ENCODE results near the gene TPI1.
"Not testable (repeated sequence)": the region's sequence is repeated elsewhere in the genome, so short reads cannot be mapped to it uniquely, and the experiment has no call there.

Gene TPI1

DNA sequence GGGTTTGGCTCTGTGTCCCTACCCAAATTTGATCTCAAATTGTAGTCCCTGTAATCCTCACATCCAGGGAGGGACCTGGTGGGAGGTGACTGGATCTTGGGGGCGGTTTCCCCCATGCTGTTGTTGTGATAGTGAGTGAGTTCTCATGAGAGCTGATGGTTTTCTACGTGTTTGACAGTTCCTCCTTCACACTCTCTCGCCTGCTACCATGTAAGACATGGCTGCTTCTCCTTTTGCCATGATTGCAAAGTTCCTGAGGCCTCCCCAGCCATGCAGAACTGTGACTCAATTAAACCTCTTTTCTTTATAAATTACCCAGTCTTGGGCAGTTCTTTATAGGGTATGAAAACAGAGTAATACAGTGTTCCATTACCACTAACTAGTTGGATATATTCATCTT, 27.0 kb downstream of the TPI1 start:
- no peak for DNase-seq

DNA sequence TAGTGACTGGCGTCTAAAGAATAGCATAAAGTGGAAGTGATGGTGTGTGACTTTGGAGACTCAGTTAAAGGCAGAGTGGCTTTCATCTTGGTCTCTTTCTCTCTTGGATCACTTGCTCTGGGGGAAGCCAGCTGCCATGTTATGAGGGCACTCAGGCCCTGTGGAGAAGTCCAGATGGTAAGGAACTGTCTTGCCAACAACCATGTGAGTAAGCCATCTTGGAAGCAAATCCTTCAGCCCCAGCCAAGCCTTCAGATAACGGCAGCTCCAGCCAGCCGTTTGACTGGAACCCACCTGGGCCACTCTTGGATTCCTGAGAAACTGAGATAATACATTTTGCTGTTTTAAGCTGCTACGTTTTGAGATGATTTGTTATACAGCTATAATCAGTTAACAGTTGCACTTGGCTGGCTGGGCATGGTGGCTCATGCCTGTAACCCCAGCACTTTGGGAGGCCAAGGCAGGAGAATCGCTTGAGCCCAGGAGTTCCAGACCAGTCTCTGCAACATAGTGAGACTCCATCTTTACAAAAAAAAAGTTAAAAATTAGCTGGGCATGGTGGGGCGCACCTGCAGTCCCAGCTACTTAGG, 29.6 kb downstream of the TPI1 start:
- no peak for DNase-seq

- DNase-seq = no peak
These were observed 32.1 kb downstream of the TPI1 start for GRCh38 chr12:6899427-6899826.

- no peak for DNase-seq
These were observed 32.6 kb downstream of the TPI1 start for GRCh38 chr12:6899837-6900519.

DNA sequence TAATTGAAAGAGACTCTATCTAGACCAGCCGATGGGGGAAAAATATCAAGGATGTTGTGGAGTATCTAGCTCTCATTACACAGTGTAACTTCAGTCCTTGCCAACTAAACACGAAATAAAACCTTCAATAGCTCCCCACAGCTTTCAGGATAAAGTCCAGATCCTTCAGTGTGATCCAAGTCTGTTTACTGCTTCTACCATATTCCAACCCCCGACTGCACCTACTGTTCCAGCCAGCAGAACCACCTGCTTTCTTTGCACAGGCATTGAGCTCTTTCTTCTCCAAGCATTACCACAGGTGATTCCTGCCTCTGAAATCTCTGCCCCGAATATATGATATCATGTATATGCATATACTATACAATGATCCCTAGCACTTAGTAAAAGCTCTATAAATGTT, 35.1 kb downstream of the TPI1 start:
- no peak for DNase-seq

- no peak for DNase-seq
These were observed 36.4 kb downstream of the TPI1 start for GRCh38 chr12:6903722-6904121.

DNA sequence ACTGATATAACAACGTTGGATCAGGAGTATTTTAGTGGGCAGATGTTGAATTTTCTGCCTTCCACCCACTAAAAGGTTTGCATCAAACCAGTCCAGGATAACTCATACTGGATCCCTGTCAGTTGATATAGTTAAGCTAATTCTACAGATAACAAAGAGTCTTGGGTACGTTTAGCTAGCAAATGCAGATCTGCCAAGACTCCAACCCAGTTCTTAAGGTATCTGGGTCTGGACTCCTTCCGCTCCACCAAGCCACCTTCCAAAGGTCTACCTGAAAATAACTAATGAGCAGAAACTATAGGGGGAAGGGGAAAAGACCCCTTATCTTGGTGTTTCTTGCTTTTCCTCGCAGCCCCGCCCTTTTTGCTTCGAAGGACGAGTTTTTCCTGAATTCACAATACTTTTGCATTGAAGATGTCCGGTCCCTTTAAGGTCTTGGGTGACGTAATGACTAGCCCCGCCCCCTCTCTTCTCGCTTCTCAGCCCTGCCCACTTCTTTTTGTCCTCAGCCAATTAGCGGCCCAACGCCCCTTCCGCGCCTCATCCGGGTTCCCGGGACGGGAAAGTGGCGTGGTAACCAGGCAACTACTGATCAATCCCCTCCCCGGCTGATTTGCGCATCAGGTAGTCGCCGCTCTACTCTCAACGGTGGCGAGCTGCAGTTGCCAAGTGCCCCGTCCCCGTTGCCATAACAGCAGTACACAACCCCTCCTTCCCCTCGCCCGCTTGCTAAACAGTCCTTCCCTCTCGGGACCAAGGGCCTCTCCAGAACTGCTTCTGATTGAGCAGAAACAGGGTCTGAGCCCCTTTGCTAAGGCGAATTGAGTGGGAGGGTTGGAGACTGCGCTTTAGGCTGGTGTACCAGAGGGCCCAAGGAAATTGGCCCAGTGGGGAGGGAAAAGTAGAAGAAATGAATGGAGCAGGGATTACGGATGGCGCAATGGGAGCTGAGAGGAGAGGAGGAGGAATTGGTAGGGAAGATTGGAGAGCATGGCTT, 37.2 kb downstream of the TPI1 start, which contains the start of gene LRRC23:
Gene LRRC23, plus strand, starts transcription at position 543 of the 997 bp plus-strand sequence. CDS start 812 bp downstream, outside the sequence.
- peak; percentile 92 for DNase-seq

DNA sequence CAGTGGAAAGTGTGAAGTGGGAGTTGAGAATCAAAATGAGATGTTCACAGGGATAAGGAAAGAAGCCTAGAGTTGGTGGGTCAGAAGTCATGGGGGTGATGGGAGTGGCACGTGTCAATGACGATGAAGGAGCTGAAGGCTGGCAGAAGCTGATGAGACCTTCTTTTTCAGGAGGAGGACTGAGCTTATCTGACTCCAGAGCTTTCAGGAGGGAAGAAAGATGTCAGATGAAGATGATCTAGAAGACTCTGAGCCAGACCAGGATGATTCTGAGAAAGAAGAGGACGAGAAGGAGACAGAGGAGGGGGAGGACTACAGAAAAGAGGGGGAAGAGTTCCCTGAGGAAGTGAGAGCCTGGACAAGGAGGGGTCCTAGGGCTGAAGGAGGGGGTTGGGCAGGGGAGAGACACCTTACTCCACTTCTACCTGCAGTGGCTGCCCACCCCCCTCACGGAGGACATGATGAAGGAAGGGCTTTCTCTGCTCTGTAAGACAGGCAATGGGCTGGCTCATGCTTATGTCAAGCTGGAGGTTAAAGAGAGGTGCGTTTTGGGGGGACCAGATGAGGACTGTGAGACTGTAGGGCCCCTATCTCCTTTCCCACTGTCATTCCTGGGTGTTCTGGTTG, 38.2 kb downstream of the TPI1 start:
- DNase-seq = no peak

DNA sequence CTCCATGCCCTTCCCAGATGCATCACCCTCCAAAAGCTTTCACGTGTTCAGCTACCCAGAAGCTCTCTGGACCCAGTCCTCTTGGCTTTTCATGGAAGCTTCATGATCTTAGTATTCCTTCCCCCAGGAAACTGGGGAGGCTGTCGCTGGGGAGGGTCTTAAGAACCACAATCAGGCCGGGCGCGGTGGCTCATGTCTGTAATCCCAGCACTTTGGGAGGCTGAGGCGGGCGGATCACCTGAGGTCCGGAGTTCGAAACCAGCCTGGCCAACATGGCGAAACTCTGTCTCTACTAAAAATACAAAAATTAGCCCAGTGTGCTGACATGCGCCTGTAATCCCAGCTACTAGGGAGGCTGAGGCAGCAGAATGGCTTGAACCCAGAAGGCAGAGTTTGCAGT, 40.8 kb downstream of the TPI1 start:
- not testable (repeated sequence) for DNase-seq

DNA sequence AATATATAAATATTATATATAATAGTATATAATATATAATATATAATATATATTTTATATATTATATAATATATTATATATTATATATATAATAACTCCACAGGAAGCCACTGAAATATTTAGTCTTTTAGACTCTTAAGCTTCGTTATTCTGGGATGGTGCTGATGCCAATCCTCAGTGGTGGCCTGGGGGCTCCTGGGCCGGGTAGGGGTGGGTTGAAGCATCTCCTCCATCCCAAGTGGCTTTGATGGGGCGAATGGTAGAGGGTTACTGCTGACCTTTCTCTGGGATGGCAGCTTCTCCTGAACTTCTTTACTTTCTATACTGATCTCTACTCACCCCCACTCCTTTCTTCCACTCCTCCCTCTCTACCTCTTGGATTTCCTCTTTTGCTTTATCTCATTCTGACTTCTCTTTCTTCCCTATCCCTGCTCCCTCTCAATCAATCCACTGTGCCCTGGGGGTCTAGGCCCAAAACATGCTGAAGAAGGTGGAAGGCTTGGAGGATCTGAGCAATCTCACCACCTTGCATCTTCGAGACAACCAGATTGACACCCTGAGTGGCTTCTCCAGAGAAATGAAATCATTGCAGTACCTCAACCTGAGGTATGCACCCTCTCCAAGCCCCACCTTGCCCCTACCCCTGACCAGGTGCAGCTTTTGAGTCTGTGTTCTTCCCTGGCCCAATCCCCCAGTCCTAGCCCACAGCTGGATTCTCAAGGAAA, 42.3 kb downstream of the TPI1 start:
- DNase-seq = no peak

- no peak for DNase-seq
These were observed 45.0 kb downstream of the TPI1 start for GRCh38 chr12:6912164-6912935.

DNA sequence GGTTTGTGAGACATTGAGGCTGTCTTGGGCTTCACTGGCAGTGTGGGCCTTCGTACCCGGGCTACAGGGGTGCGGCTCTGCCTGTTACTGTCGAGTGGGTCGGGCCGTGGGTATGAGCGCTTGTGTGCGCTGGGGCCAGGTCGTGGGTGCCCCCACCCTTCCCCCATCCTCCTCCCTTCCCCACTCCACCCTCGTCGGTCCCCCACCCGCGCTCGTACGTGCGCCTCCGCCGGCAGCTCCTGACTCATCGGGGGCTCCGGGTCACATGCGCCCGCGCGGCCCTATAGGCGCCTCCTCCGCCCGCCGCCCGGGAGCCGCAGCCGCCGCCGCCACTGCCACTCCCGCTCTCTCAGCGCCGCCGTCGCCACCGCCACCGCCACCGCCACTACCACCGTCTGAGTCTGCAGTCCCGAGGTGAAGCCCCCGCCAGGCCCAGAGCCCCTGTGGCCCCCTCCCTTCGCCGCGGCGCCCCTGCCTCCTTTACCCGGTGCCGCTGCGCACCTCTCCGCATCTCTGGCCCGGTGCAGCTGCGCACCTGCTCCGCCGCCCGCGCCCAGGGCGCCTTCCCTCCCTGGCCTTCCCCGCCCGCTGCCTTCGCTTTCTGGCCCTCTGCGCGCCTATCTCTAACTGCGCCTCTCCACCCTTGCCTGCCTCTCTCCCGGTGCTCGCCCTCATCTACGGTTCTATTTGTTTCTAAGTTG, 47.1 kb downstream of the TPI1 start, which contains the start of gene ENO2:
Gene ENO2, plus strand, starts transcription at position 335 of the 701 bp plus-strand sequence. CDS start 1,253 bp downstream, outside the sequence.
- no peak for DNase-seq

DNA sequence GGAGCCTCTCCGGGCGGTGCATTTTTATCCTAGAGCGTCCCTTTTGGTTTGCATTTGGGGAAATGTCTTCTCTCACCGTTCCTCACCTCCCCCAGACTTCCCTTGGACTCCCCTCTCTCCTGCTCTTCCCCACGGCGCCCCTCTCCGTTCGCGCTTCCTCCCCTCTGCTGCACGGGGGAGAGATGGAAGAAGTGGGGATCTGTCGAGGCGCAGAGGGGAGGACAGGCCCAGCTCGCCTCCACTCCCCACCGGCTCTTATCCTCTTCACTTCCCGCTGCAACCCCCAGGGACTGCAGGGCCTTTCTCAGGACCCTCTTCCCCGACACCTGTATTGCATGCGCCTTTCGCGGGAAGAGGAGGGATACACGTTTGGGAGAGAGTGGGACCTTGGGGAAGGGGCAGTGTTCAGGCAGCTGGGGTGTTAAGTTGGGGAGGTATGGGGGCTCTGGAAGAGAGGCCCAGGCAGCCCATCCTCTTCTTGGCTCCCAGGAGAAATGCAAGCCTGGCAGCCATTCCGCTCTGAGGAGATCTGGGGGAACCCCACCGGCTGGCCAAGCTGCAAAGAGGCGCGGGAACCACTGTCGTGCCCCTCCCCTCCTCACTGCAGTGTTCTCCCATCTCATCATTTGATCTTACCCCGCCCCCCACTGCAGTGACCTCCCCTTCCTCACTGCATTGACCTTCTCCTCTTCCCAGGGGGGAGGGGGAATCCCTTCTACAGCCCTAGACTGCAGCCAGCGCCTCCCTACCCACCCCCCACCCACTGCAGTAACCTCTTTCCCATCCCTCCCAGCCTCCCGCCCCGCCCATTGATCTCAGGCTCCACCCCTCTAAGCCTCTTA, 47.8 kb downstream of the TPI1 start:
- no peak for DNase-seq

DNA sequence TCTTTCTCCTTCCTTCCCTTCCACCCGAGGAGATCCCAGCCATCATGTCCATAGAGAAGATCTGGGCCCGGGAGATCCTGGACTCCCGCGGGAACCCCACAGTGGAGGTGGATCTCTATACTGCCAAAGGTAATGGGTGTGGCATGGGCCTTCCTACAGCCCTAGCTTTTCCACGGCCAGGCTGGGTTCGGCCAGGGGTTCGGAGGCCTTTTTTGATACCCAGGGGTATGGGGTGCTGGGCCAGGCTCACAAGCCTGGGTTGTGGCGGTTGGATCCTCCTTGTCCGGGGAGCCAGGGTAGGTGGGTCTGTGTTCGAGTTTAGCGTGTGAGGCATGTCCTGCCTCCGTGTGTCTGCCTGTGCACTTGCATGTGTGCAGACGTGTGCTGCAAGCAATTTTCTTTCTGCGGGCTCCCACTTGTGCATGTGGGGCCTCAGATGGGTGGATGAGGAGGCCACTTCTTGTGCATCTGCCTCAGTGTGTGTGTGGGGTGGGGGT, 48.5 kb downstream of the TPI1 start:
- DNase-seq = no peak

DNA sequence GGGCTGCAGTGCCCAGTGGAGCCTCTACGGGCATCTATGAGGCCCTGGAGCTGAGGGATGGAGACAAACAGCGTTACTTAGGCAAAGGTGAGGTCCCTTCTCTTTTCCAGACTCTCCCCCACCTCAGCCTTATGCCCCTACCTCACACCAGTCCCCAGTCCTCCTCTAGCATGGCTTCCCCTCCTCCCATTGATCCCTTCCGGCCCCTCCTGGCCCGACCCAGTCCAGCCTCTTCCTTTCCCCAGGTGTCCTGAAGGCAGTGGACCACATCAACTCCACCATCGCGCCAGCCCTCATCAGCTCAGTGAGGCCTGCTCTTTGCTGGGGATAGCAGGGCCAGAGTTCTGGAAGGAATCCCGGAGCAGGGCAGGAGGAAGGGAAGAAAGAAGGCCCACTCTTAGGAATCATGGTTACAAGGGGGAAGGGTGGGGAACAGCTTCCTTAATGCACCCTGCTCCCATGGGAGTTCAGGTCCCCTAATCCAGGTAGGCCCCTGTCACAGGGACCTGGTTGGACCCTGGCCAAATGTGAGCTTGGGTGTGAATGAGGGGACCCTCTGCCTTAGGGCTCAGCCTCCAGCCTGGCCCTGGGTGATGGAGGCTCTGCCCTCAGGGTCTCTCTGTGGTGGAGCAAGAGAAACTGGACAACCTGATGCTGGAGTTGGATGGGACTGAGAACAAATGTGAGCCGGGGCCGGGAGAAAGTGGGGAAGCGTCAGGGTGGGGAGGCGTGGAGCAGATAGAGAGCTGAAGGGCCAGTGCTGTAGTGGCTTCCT, 49.3 kb downstream of the TPI1 start:
- DNase-seq = no peak

DNA sequence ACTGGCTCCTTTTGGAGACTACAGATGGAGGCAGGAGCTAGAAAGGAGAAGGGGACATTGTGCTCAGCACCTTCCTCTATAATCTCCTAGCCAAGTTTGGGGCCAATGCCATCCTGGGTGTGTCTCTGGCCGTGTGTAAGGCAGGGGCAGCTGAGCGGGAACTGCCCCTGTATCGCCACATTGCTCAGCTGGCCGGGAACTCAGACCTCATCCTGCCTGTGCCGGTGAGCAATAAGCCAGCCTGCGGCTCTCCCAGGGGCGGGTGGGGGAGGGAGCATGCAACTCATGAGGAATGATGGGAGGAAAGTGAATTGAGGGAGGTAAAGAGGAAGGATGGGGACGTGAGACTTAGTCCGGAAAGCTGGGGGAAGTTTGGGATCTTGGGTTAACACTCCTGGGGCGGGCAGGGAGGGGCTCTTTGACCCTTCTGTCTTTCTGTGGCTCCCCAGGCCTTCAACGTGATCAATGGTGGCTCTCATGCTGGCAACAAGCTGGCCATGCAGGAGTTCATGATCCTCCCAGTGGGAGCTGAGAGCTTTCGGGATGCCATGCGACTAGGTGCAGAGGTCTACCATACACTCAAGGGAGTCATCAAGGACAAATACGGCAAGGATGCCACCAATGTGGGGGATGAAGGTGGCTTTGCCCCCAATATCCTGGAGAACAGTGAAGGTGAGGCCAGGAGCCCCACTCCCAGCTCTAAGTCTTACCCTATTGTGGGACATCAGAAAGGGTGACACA, 50.3 kb downstream of the TPI1 start:
- no peak for DNase-seq

DNA sequence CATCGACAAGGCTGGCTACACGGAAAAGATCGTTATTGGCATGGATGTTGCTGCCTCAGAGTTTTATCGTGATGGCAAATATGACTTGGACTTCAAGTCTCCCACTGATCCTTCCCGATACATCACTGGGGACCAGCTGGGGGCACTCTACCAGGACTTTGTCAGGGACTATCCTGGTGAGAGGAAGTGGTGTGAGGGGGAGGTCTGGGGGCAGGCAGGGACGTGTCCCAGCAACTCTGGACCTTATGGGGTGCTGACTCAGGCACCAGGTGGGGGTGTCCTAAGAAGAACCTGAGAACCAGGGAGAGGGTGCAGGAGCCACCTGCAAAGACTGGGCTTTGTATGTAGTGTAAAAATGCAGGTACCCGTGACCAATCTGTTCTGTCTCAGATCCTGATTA, 52.3 kb downstream of the TPI1 start:
- no peak for DNase-seq

Data from NCI-H1436 treated with DMSO at 0.1 percent for 48 hours (cell line).